Pancreas (tissue), 10 donors: ENCODE data around the gene ANKS1B. TPM values are rescaled to one million over a fixed set of nuclear protein-coding genes. Genes with fewer than 3 reads are reported as not detected.
"Not testable (repeated sequence)": the region's sequence is repeated elsewhere in the genome, so short reads cannot be mapped to it uniquely, and the experiment has no call there.

ENCODE experiments used
- ATAC-seq, 4 donors: fragments of 200-7000 bp; cut with Tn5 transposase; one replicate each; pipeline versions ENCODE4 v1.8.0 to v1.9.1; 2020; ENCODE audit warnings: mild to moderate bottlenecking in 4 of 4, moderate library complexity in 4 of 4
- DNase-seq, 6 donors: peaks; one replicate each; pipeline ENCODE4 v3.0.0-alpha.2; 2020
- FAIRE-seq: peaks from 2 replicates; lab custom pipeline; 2012; peaks lifted over from hg19 to GRCh38; lab: Jason Lieb, UNC
- H3K27ac ChIP-seq, 4 donors: fragments of 200-600 bp; sonication (generic); 1 replicate in 3 of 4; 2 replicates in 1 of 4; pipeline versions ENCODE4 v1.5.0 to v1.8.0; 2020
- H3K27me3 ChIP-seq, 4 donors: fragments of 200-600 bp; one replicate each; pipeline ENCODE4 v1.8.0; 2021
- H3K36me3 ChIP-seq, 3 donors: fragments of 200-600 bp; sonication (generic) in 1 of 3; one replicate each; pipeline versions ENCODE4 v1.5.0 to v1.8.0; 2020 to 2021
- H3K4me1 ChIP-seq, 3 donors: fragments of 200-600 bp; one replicate each; pipeline ENCODE4 v1.8.0; 2021
- H3K4me3 ChIP-seq, 4 donors: fragments of 200-600 bp; sonication (generic) in 2 of 4; one replicate each; pipeline versions ENCODE4 v1.5.0 to v1.8.0; 2020 to 2021
- H3K9me3 ChIP-seq, 4 donors: fragments of 200-600 bp; one replicate each; pipeline ENCODE4 v1.8.0; 2021
- CTCF ChIP-seq, 4 donors: fragments of 200-600 bp; sonication (generic) in 3 of 4; IDR thresholded peaks; one replicate each; pipeline versions ENCODE4 v1.5.0 to v1.8.0; 2021; ENCODE audit warnings: antibody characterized with exemption in 4 of 4
- WGBS, 2 donors: extraction: QIAGEN DNeasy Blood & Tissue Kit; methylation state at CpG; one replicate each; pipeline ENCODE4 v1.1.7; 2013; 5-methylcytosine and 5-hydroxymethylcytosine counted together
- intact Hi-C, 3 donors: fragments of 100-400 bp; cut with DNase I; formaldehyde crosslinking; loops; one replicate each; pipeline versions ENCODE4 v1.11.1 to v1.14.2; 2022
- polyA plus RNA-seq, 2 donors: library from polyadenylated mRNA; stranded (reverse); fragments of 200-250 nt; gene quantifications; one replicate each; pipeline ENCODE4 v1.2.3, GENCODE V29; 2013
- total RNA-seq, 6 donors: library from RNA; stranded (reverse); fragmentation: NEBNext Ultra II Directional in 4 of 6; extraction: Animal tissue kit (Norgen Biotek cat#: 25700) in 4 of 6; gene quantifications; one replicate each; pipeline versions ENCODE4 v1.2.1 to v1.2.4, GENCODE V29; 2021 to 2023
- donor health status: healthy with polysubstance abuse.
- donor health status: DM: no; HTN: no; CAD: no; lungs with moderate emphysema.
- donor health status: DM: no; HTN: no; CAD: no.
- donor health status: control.
- donor health status: control.
- donor health status: Bipolar disorder and iron deficiency.
- donor health status: DM: yes; HTN: yes; CAD: no.
- donor health status: DM: no; HTN: no; CAD: no.
- donor health status: DM: no; HTN: no; CAD: no.
- donor health status: DM: yes; HTN: yes; CAD: no.

ANKS1B gene
- total and polyA plus RNA-seq, 8 donors: 0.49 to 3.2 (median 1.9) TPM

- no peaks in the 10 kb centered on the region for H3K9me3 ChIP-seq
- FAIRE-seq (no peak), ATAC-seq (no peak), DNase-seq (no peak)
- no peak overlapping the region for H3K4me3 ChIP-seq
- no peaks in the 10 kb centered on the region for H3K36me3 ChIP-seq
- H3K4me1 ChIP-seq: peaks cover 0 to 5% (median 0%) of the 10 kb centered on the region in 3 donors
- no peak overlapping the region for H3K27ac ChIP-seq
- no peaks in the 10 kb centered on the region for H3K27me3 ChIP-seq
- intact Hi-C loops: no loop called here
- TF ChIP-seq CTCF (IDR thresholded peaks at IDR 0.05): no peak
- WGBS, 2 donors: 92 to 94% methylated on average over 9 of the region's 9 CpGs
These were observed 178.4 kb downstream of the ANKS1B start for GRCh38 chr12:99806304-99806703.

GRCh38 chr12:99804715-99805114 is 180.0 kb downstream of the ANKS1B start:
- FAIRE-seq: no peak

GRCh38 chr12:99800605-99801004 is 184.1 kb downstream of the ANKS1B start:
- Histone ChIP-seq H3K9me3 (no peaks in the 10 kb centered on the region), H3K4me3 (no peak overlapping the region), H3K36me3 (no peaks in the 10 kb centered on the region), H3K4me1 (no peaks in the 10 kb centered on the region), H3K27me3 (no peaks in the 10 kb centered on the region), H3K27ac (no peak overlapping the region)
- ATAC-seq (no peak), DNase-seq (no peak), FAIRE-seq (no peak)
- no peak for TF ChIP-seq CTCF (IDR thresholded peaks at IDR 0.05)
- intact Hi-C loops: no loop called here
- 91 to 94% methylated on average over 2 of the region's 2 CpGs for WGBS, 2 donors

More at GRCh38 chr12:99804715-99805114, 180.0 kb downstream of the ANKS1B start:
- ATAC-seq: no peak
- H3K27me3 ChIP-seq: no peaks in the 10 kb centered on the region
- no peaks in the 10 kb centered on the region for H3K9me3 ChIP-seq
- no peak for TF ChIP-seq CTCF (IDR thresholded peaks at IDR 0.05)
- no peaks in the 10 kb centered on the region for H3K36me3 ChIP-seq
- intact Hi-C loops: no loop called here
- no peak overlapping the region for H3K27ac ChIP-seq
- H3K4me3 ChIP-seq: no peak overlapping the region
- no peaks in the 10 kb centered on the region for H3K4me1 ChIP-seq
- DNase-seq: no peak

- H3K4me1 ChIP-seq, H3K27me3 ChIP-seq, intact Hi-C loops, H3K9me3 ChIP-seq, H3K4me3 ChIP-seq, DNase-seq, ATAC-seq, H3K36me3 ChIP-seq, FAIRE-seq, H3K27ac ChIP-seq: not testable (repeated sequence)
- 35 to 50% methylated on average over 4 of the region's 4 CpGs for WGBS, 2 donors
These were observed 186.8 kb downstream of the ANKS1B start for GRCh38 chr12:99797931-99798330.

GRCh38 chr12:99783421-99783820 is 201.3 kb downstream of the ANKS1B start:
- FAIRE-seq: no peak
- H3K9me3 ChIP-seq: no peaks in the 10 kb centered on the region
- no peak overlapping the region for H3K27ac ChIP-seq
- TF ChIP-seq CTCF (IDR thresholded peaks at IDR 0.05): no peak
- peaks cover 0 to 3% (median 0%) of the 10 kb centered on the region in 3 donors for H3K4me1 ChIP-seq
- H3K27me3 ChIP-seq: no peaks in the 10 kb centered on the region
- no peak for DNase-seq
- WGBS, 2 donors: 78 to 85% methylated on average over 3 of the region's 3 CpGs
- intact Hi-C loops: no loop called here
- no peaks in the 10 kb centered on the region for H3K36me3 ChIP-seq
- ATAC-seq: no peak
- no peak overlapping the region for H3K4me3 ChIP-seq
